T-helper 2 cell treated with Interferon-gamma antibody and Interleukin-4, amounts not matched to agents 5 μg/mL and 100 μg/mL, for 36 hours (primary cell): Measurements from ENCODE around the gene CEP85L.

Source experiments
- DNase-seq: peaks from one replicate; pipeline ENCODE4 v3.0.0; 2021; ENCODE audit warnings: low spot score
- H3K27ac Mint-ChIP-seq: one replicate; pipeline ENCODE4 v1.8.0; 2021; ENCODE audit warnings: mild to moderate bottlenecking, mixed read lengths
- H3K27me3 Mint-ChIP-seq: one replicate; pipeline ENCODE4 v1.8.0; 2021; ENCODE audit warnings: low read depth, mixed read lengths
- H3K36me3 Mint-ChIP-seq: one replicate; pipeline ENCODE4 v1.8.0; 2021; ENCODE audit warnings: low read depth, mixed read lengths
- H3K4me1 Mint-ChIP-seq: one replicate; pipeline ENCODE4 v1.8.0; 2021; ENCODE audit warnings: low read depth, mixed read lengths
- H3K4me3 Mint-ChIP-seq: one replicate; pipeline ENCODE4 v1.8.0; 2022; ENCODE audit warnings: mild to moderate bottlenecking, moderate library complexity, mixed read lengths
- H3K9me3 Mint-ChIP-seq: one replicate; pipeline ENCODE4 v1.8.0; 2021; ENCODE audit warnings: mixed read lengths

The CEP85L gene

GRCh38 chr6:118625833-118626232, 25.6 kb downstream of the CEP85L start:
- no peaks in the 10 kb centered on the region for H3K27me3 Mint-ChIP-seq
- H3K4me1 Mint-ChIP-seq, result peaks cover 6% of the 10 kb centered on the region
- DNase-seq, result no peak
- no peak overlapping the region for H3K4me3 Mint-ChIP-seq
- H3K9me3 Mint-ChIP-seq, result peaks cover 26% of the 10 kb centered on the region
- H3K36me3 Mint-ChIP-seq, result peaks cover 54% of the 10 kb centered on the region
- H3K27ac Mint-ChIP-seq, result no peak overlapping the region

GRCh38 chr6:118621799-118622470, 29.5 kb downstream of the CEP85L start:
- peaks cover 14% of the 10 kb centered on the region for H3K9me3 Mint-ChIP-seq
- H3K4me1 Mint-ChIP-seq, result peaks cover 16% of the 10 kb centered on the region
- H3K27ac Mint-ChIP-seq, result no peak overlapping the region
- DNase-seq, result no peak
- H3K27me3 Mint-ChIP-seq, result no peaks in the 10 kb centered on the region
- peaks cover 26% of the 10 kb centered on the region for H3K36me3 Mint-ChIP-seq
- no peak overlapping the region for H3K4me3 Mint-ChIP-seq

DNA sequence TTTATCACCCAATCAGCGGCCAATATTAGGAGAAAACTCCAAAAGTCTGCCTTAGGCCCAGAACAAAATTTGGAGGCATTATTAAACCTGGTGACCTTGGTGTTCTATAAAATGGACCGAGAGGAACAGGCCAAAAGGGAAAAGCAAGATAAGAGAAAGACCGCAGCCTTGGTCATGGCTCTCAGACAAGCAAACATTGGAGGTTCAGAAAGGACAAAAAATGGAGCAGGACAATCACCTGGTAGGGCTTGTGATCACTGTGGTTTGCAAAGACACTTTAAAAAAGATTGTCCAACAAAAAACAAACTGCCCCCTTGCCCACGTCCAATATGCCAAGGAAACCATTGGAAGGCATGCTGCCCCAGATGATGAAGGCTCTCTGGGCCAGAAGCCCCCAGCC, 31.2 kb downstream of the CEP85L start:
- Mint-ChIP-seq H3K4me3 (no peak overlapping the region), H3K9me3 (no peaks in the 10 kb centered on the region), H3K27me3 (no peaks in the 10 kb centered on the region), H3K4me1 (peaks cover 16% of the 10 kb centered on the region), H3K36me3 (peaks cover 14% of the 10 kb centered on the region), H3K27ac (no peak overlapping the region)
- no peak for DNase-seq

DNA sequence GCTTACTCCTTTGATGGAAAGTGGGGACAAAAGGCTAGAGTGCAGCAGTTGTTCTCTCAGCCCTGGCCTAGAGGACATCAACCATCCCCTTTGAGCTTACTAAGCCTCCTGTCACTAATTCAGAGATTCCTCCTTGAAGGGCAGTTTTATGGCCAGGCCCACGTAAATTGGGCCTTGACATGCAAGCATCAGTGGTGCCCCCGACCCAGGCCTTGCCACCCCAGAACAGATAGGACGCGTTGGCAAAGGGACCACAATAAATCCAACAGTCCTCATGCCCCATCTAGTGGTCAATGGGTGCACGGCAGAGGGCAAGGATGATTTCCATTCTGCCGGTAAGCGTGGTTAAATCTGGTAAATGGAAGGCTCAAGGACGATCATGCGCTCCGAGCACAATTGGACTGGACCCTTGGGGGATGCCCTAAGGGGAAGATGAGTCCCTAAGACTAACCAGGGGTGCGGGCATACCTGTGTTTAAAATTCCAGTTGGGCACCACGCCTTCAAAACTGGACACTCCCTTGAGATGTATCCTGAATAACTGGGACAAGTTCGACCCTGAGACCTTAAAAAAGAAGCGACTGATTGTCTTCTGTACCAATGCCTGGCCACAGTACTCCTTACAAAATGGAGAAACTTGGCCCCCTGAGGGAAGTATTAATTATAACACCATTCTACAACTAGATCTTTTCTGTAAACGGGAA, 32.6 kb downstream of the CEP85L start:
- Mint-ChIP-seq H3K27ac (no peak overlapping the region), H3K9me3 (no peaks in the 10 kb centered on the region), H3K4me1 (peaks cover 14% of the 10 kb centered on the region), H3K4me3 (no peak overlapping the region), H3K36me3 (peaks cover 18% of the 10 kb centered on the region), H3K27me3 (no peaks in the 10 kb centered on the region)
- peak; percentile 30 for DNase-seq

DNA sequence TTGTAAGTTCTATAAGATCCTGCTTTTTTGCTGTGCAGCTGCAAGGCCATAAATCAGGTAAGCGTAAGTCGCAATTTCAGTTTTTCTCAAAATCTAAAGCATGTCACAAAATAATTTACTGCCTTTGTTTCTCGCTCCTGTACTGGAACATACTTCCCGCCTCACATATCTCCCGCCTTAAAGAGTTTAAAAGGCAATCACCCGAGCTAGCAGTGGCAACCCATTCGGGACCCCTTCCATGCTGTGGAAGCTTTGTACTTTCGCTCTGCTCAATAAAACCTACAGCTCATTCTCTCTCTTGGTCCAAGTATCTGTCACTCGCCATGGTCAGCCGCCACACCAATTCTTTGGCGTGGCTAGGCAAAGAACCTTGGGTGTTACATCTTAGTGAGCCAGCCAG, 34.0 kb downstream of the CEP85L start:
- no peak for DNase-seq
- no peaks in the 10 kb centered on the region for H3K27me3 Mint-ChIP-seq
- no peak overlapping the region for H3K27ac Mint-ChIP-seq
- no peak overlapping the region for H3K4me3 Mint-ChIP-seq
- peaks cover 27% of the 10 kb centered on the region for H3K36me3 Mint-ChIP-seq
- H3K9me3 Mint-ChIP-seq, result peaks cover 6% of the 10 kb centered on the region
- peaks cover 16% of the 10 kb centered on the region for H3K4me1 Mint-ChIP-seq

GRCh38 chr6:118611334-118611733, 40.1 kb downstream of the CEP85L start:
- no peak overlapping the region for H3K4me3 Mint-ChIP-seq
- H3K27me3 Mint-ChIP-seq, result no peaks in the 10 kb centered on the region
- peaks cover 22% of the 10 kb centered on the region for H3K4me1 Mint-ChIP-seq
- H3K27ac Mint-ChIP-seq, result no peak overlapping the region
- DNase-seq, result no peak
- H3K9me3 Mint-ChIP-seq, result peaks cover 18% of the 10 kb centered on the region
- peaks cover 51% of the 10 kb centered on the region for H3K36me3 Mint-ChIP-seq

GRCh38 chr6:118606858-118607257, 44.5 kb downstream of the CEP85L start:
- H3K36me3 Mint-ChIP-seq, result peaks cover 60% of the 10 kb centered on the region
- H3K27ac Mint-ChIP-seq, result no peak overlapping the region
- peak overlapping the region; percentile 19 for H3K4me3 Mint-ChIP-seq
- peaks cover 24% of the 10 kb centered on the region for H3K4me1 Mint-ChIP-seq
- no peaks in the 10 kb centered on the region for H3K27me3 Mint-ChIP-seq
- DNase-seq, result no peak
- H3K9me3 Mint-ChIP-seq, result peaks cover 31% of the 10 kb centered on the region

GRCh38 chr6:118606268-118606667, 45.1 kb downstream of the CEP85L start:
- Mint-ChIP-seq H3K4me3 (peak overlapping the region; percentile 19), H3K36me3 (peaks cover 61% of the 10 kb centered on the region), H3K27me3 (no peaks in the 10 kb centered on the region), H3K9me3 (peaks cover 25% of the 10 kb centered on the region), H3K4me1 (peaks cover 22% of the 10 kb centered on the region), H3K27ac (no peak overlapping the region)
- no peak for DNase-seq

- H3K27ac Mint-ChIP-seq, result no peak overlapping the region
- H3K4me3 Mint-ChIP-seq, result no peak overlapping the region
- H3K9me3 Mint-ChIP-seq, result peaks cover 21% of the 10 kb centered on the region
- no peak for DNase-seq
- H3K4me1 Mint-ChIP-seq, result peaks cover 21% of the 10 kb centered on the region
- H3K36me3 Mint-ChIP-seq, result peaks cover 63% of the 10 kb centered on the region
- H3K27me3 Mint-ChIP-seq, result no peaks in the 10 kb centered on the region
Measured at GRCh38 chr6:118603372-118603771, 48.0 kb downstream of the CEP85L start.

- H3K9me3 Mint-ChIP-seq, result peaks cover 21% of the 10 kb centered on the region
- no peak overlapping the region for H3K27ac Mint-ChIP-seq
- H3K36me3 Mint-ChIP-seq, result peaks cover 65% of the 10 kb centered on the region
- no peaks in the 10 kb centered on the region for H3K27me3 Mint-ChIP-seq
- DNase-seq, result no peak
- peaks cover 17% of the 10 kb centered on the region for H3K4me1 Mint-ChIP-seq
- no peak overlapping the region for H3K4me3 Mint-ChIP-seq
Measured at GRCh38 chr6:118602300-118602699, 49.1 kb downstream of the CEP85L start.

DNA sequence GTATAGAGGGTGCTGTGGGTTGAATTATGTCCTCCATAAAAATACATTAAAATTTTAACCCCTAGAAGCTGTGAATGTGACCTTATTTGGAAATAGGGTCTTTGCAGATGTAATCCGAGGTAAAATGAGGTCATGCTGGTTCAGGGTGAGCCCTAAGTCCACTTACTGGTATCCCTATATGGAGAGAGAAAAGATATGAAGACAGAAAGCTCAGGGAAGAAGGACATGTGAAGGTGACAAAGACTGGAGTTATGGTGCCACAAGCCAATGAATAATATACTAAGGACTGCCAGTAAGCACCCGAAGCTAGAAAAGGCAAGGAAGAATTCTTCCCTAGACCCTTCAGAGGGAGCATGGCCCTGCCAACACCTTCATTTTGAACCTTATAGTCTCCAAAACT, 53.1 kb downstream of the CEP85L start:
- Mint-ChIP-seq H3K36me3 (peaks cover 47% of the 10 kb centered on the region), H3K27me3 (no peaks in the 10 kb centered on the region), H3K27ac (no peak overlapping the region), H3K4me3 (no peak overlapping the region), H3K4me1 (peaks cover 4% of the 10 kb centered on the region), H3K9me3 (peaks cover 2% of the 10 kb centered on the region)
- no peak for DNase-seq

DNA sequence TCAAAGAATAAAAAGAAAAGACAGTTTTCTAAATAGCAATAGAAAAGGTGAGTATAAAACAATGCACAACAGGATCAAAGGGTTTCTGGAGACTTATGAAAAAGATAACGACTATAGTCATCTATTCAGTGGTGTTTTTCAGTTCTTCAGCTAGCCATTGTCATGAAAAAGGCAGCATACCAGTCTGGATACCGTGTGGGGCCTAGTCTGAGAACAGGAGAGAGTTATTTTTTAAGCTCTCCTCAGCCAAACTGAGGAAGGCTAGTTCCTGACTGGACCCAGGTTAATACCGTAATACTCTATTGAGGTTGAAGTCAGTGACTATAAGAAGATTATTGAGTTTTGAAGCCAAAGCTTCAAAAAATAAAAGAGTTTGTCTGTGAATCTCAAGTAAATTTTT, 53.8 kb downstream of the CEP85L start:
- DNase-seq, result no peak
- H3K4me3 Mint-ChIP-seq, result no peak overlapping the region
- peaks cover 4% of the 10 kb centered on the region for H3K4me1 Mint-ChIP-seq
- no peaks in the 10 kb centered on the region for H3K9me3 Mint-ChIP-seq
- H3K27ac Mint-ChIP-seq, result no peak overlapping the region
- peaks cover 45% of the 10 kb centered on the region for H3K36me3 Mint-ChIP-seq
- no peaks in the 10 kb centered on the region for H3K27me3 Mint-ChIP-seq

- Mint-ChIP-seq H3K27ac (no peak overlapping the region), H3K4me1 (peaks cover 7% of the 10 kb centered on the region), H3K4me3 (no peak overlapping the region), H3K27me3 (no peaks in the 10 kb centered on the region), H3K9me3 (no peaks in the 10 kb centered on the region), H3K36me3 (peaks cover 41% of the 10 kb centered on the region)
- DNase-seq, result no peak
Measured at GRCh38 chr6:118596774-118597320, 54.5 kb downstream of the CEP85L start.

GRCh38 chr6:118594877-118595276, 56.5 kb downstream of the CEP85L start:
- H3K27me3 Mint-ChIP-seq, result no peaks in the 10 kb centered on the region
- peaks cover 7% of the 10 kb centered on the region for H3K4me1 Mint-ChIP-seq
- peaks cover 31% of the 10 kb centered on the region for H3K36me3 Mint-ChIP-seq
- H3K9me3 Mint-ChIP-seq, result no peaks in the 10 kb centered on the region
- DNase-seq, result no peak
- H3K4me3 Mint-ChIP-seq, result no peak overlapping the region
- H3K27ac Mint-ChIP-seq, result no peak overlapping the region
